HepG2 (cell line): ENCODE measurements around the gene SNX24. TPM values are rescaled to one million over a fixed set of nuclear protein-coding genes. Genes with fewer than 3 reads are reported as not detected.

Experiments
- EHMT2 ChIP-seq: fragments of 200-600 bp; sonication (generic); IDR thresholded peaks from 2 replicates; pipeline ENCODE4 v1.7.0; 2017; ENCODE audit warnings: antibody characterized with exemption, low read depth, low read length, borderline replicate concordance
- GRHL1 ChIP-seq: sonication (generic); formaldehyde crosslinking; conservative IDR thresholded peaks from 2 replicates; pipeline ENCODE4 v1.8.0; 2022; ENCODE audit warnings: missing genetic modification reagents
- HMG20A ChIP-seq: IDR thresholded peaks from 2 replicates; pipeline ENCODE4 v1.6.1; 2016; ENCODE audit warnings: borderline replicate concordance
- KLF16 ChIP-seq, 2 experiments: sonication (generic) in 1 of 2; formaldehyde crosslinking in 1 of 2; IDR thresholded peaks; 2 replicates each; pipeline versions ENCODE4 v1.6.1 to v1.8.0; 2016 to 2023; ENCODE audit warnings: missing genetic modification reagents in 2 of 2, missing compliant biosample characterization in 1 of 2
- NFE2 ChIP-seq: sonication (generic); formaldehyde crosslinking; IDR thresholded peaks from 2 replicates; pipeline ENCODE4 v1.4.0; 2020; ENCODE audit warnings: missing genetic modification reagents
- PHF5A ChIP-seq: IDR thresholded peaks from one replicate; pipeline ENCODE4 v1.6.1; 2018; ENCODE audit warnings: low read depth, missing genetic modification reagents; ENCODE audit not compliant: unreplicated experiment
- PREB ChIP-seq: sonication (generic); formaldehyde crosslinking; IDR thresholded peaks from 2 replicates; pipeline ENCODE4 v1.4.0; 2020; ENCODE audit warnings: missing genetic modification reagents
- ZNF124 ChIP-seq: sonication (generic); formaldehyde crosslinking; IDR thresholded peaks from 2 replicates; pipeline ENCODE4 v1.4.0; 2020; ENCODE audit warnings: missing genetic modification reagents
- ZNF318 ChIP-seq: sonication (generic); formaldehyde crosslinking; IDR thresholded peaks from 2 replicates; pipeline ENCODE4 v1.4.0; 2020; ENCODE audit warnings: mild to moderate bottlenecking, missing genetic modification reagents
- ZNF7 ChIP-seq: IDR thresholded peaks from 2 replicates; pipeline ENCODE4 v1.6.1; 2016; ENCODE audit warnings: missing biosample characterization, missing genetic modification reagents
- ZNF713 ChIP-seq: sonication (generic); formaldehyde crosslinking; IDR thresholded peaks from 2 replicates; pipeline ENCODE4 v1.4.0; 2020; ENCODE audit warnings: mild to moderate bottlenecking, missing genetic modification reagents
- ZNF770 ChIP-seq: sonication (generic); formaldehyde crosslinking; IDR thresholded peaks from 2 replicates; pipeline ENCODE4 v1.5.0; 2020; ENCODE audit warnings: mild to moderate bottlenecking, missing genetic modification reagents
- polyA plus RNA-seq, 8 experiments: library from polyadenylated mRNA; depleted of rRNA in 3 of 8; stranded (reverse) in 7 of 8; unstranded in 1 of 8; fragments of >200 nt; fragmentation: Illumina TruSeq in 4 of 8; extraction: Trizol in 4 of 8; gene quantifications; 2 replicates each; pipeline versions ENCODE4 v1.2.1 to v1.2.3, GENCODE V29; 2011 to 2016; ENCODE audit warnings: low read depth in 4 of 8, missing spikeins in 1 of 8, mixed read lengths in 1 of 8; ENCODE audit not compliant: insufficient read depth in 1 of 8
- total RNA-seq, 5 experiments: library from RNA; depleted of rRNA; stranded (reverse); fragments of >200 nt; fragmentation: Illumina TruSeq; extraction: Trizol; gene quantifications; 2 replicates each; pipeline ENCODE4 v1.2.3, GENCODE V29; 2016; ENCODE audit warnings: low read depth in 1 of 5

Gene SNX24
- total and polyA plus RNA-seq, 2 of the 13 experiments (the other 11 are each of a cell fraction or from before 2014, with no cell fraction given) = 7.2 to 23.7 TPM

- TF ChIP-seq ZNF770 (CRISPR knock-in tag) (no peak), EHMT2 (no peak), ZNF713 (CRISPR knock-in tag) (no peak), ZNF7 (CRISPR knock-in tag) (no peak), HMG20A (no peak), KLF16 (CRISPR knock-in tag; IDR thresholded peaks at IDR 0.05) (no peak), PREB (CRISPR knock-in tag) (no peak), GRHL1 (CRISPR knock-in tag) (no peak), NFE2 (CRISPR knock-in tag) (no peak), PHF5A (CRISPR knock-in tag) (no peak), ZNF124 (CRISPR knock-in tag) (no peak), ZNF318 (CRISPR knock-in tag) (no peak)
Measured at GRCh38 chr5:122816756-122817155, 28.7 kb upstream of the SNX24 start (continued).
